Ovary (tissue), 9 donors: ENCODE measurements around the gene MT1HL1. TPM values are rescaled to one million over a fixed set of nuclear protein-coding genes. Genes with fewer than 3 reads are reported as not detected.

Source experiments
- DNase-seq, 5 donors: peaks; one replicate each; pipeline ENCODE4 v3.0.0-alpha.2; 2019 to 2020
- H3K27ac ChIP-seq, 2 donors: fragments of 200-600 bp; one replicate each; pipeline versions ENCODE4 v1.5.1 to v1.8.0; 2019 to 2022
- H3K27me3 ChIP-seq: fragments of 200-600 bp; one replicate; pipeline ENCODE4 v1.8.0; 2022
- H3K36me3 ChIP-seq: fragments of 200-600 bp; sonication (generic); one replicate; pipeline ENCODE4 v1.5.1; 2019
- H3K4me1 ChIP-seq: one replicate; pipeline ENCODE4 v1.8.1; 2013; ENCODE audit warnings: mild to moderate bottlenecking, moderate library complexity; ENCODE audit not compliant: insufficient read depth
- H3K4me3 ChIP-seq: fragments of 200-600 bp; sonication (generic); one replicate; pipeline ENCODE4 v1.5.1; 2017
- H3K9me3 ChIP-seq, 2 donors: fragments of 200-600 bp in 1 of 2; sonication (generic) in 1 of 2; one replicate each; pipeline versions ENCODE4 v1.5.1 to v1.8.1; 2013 to 2019; ENCODE audit warnings: mild to moderate bottlenecking in 1 of 2, moderate library complexity in 1 of 2
- CTCF ChIP-seq, 3 donors: fragments of 450-650 bp in 2 of 3; fragments of 200-600 bp in 1 of 3; IDR thresholded peaks; one replicate each; pipeline versions ENCODE4 v1.5.1 to v1.8.0; 2016 to 2022; ENCODE audit warnings: antibody characterized with exemption in 3 of 3, mild to moderate bottlenecking in 1 of 3
- EP300 ChIP-seq: sonication (generic); formaldehyde crosslinking; IDR thresholded peaks from one replicate; pipeline ENCODE4 v1.6.1; 2017; ENCODE audit warnings: antibody characterized with exemption
- POLR2A ChIP-seq: fragments of 450-650 bp; IDR thresholded peaks from one replicate; pipeline ENCODE4 v1.6.1; 2017; ENCODE audit warnings: antibody characterized with exemption, mild to moderate bottlenecking, moderate library complexity
- WGBS, 3 donors: extraction: QIAGEN DNeasy Blood & Tissue Kit in 1 of 3; methylation state at CpG; one replicate each; pipeline versions ENCODE4 v1.1.5 to v1.1.7; 2013 to 2017; 5-methylcytosine and 5-hydroxymethylcytosine counted together
- intact Hi-C, 4 donors: fragments of 100-400 bp; cut with DNase I; formaldehyde crosslinking; loops; one replicate each; pipeline versions ENCODE4 v1.11.0 to v1.15.1; 2022 to 2023
- polyA plus RNA-seq, 2 donors: library from polyadenylated mRNA; stranded (reverse); fragments of 200-250 nt in 1 of 2; fragments of 350-450 nt in 1 of 2; fragmentation: Illumina TruSeq in 1 of 2; extraction: RNeasy Lipid Tissue Mini Kit (QIAGEN cat#74804) in 1 of 2; gene quantifications; one replicate each; pipeline ENCODE4 v1.2.3, GENCODE V29; 2013 to 2014
- total RNA-seq, 7 donors: library from RNA; depleted of rRNA in 2 of 7; stranded (reverse); fragments of >200 nt in 2 of 7; fragmentation: NEBNext Ultra II Directional in 3 of 7; extraction: Animal tissue kit (Norgen Biotek cat#: 25700) in 3 of 7; gene quantifications; one replicate each; pipeline versions ENCODE4 v1.1.0 to v1.2.4, GENCODE V29; 2016 to 2023
- donor health status: DM: no; HTN: no; CAD: no; lungs with moderate emphysema.
- donor health status: DM: no; HTN: no; CAD: no.
- donor health status: Bipolar disorder and iron deficiency.
- donor health status: DM: yes; HTN: yes; CAD: no.
- donor health status: DM: no; HTN: no; CAD: no.
- donor health status: DM: yes; HTN: yes; CAD: no.

Gene MT1HL1
- total and polyA plus RNA-seq, 9 donors = not detected

- no peaks in the 10 kb centered on the region for H3K4me1 ChIP-seq
- WGBS, 3 donors = 58 to 70% (median 65%) methylated on average over 3 of the region's 3 CpGs
- no peak for TF ChIP-seq EP300
- no peak for TF ChIP-seq CTCF (IDR thresholded peaks at IDR 0.05)
- TF ChIP-seq POLR2A = no peak
- no peaks in the 10 kb centered on the region for H3K9me3 ChIP-seq
- no peak overlapping the region for H3K4me3 ChIP-seq
- intact Hi-C loops = no loop called here
- H3K27ac ChIP-seq = no peak overlapping the region
- no peak for DNase-seq
- no peaks in the 10 kb centered on the region for H3K27me3 ChIP-seq
- no peaks in the 10 kb centered on the region for H3K36me3 ChIP-seq
Measured at GRCh38 chr1:237011432-237011831, 7.2 kb upstream of the MT1HL1 start.

GRCh38 chr1:237009611-237010010 is 5.4 kb upstream of the MT1HL1 start:
- Histone ChIP-seq H3K4me1 (no peaks in the 10 kb centered on the region), H3K4me3 (no peak overlapping the region), H3K9me3 (no peaks in the 10 kb centered on the region), H3K36me3 (no peaks in the 10 kb centered on the region), H3K27me3 (no peaks in the 10 kb centered on the region), H3K27ac (no peak overlapping the region)
- no peak for DNase-seq
- TF ChIP-seq EP300 (no peak), CTCF (IDR thresholded peaks at IDR 0.05) (no peak)
- 90 to 97% (median 96%) methylated on average over 4 of the region's 4 CpGs for WGBS, 3 donors
- intact Hi-C loops = no loop called here

GRCh38 chr1:237007147-237007881 is 3.1 kb upstream of the MT1HL1 start:
- 75 to 81% (median 77%) methylated on average over 14 of the region's 14 CpGs for WGBS, 3 donors
- no peak overlapping the region for H3K27ac ChIP-seq
- intact Hi-C loops = no loop called here

GRCh38 chr1:237005674-237006073 is 1.4 kb upstream of the MT1HL1 start:
- Histone ChIP-seq H3K9me3 (no peaks in the 10 kb centered on the region), H3K4me1 (no peaks in the 10 kb centered on the region), H3K27ac (no peak overlapping the region), H3K27me3 (no peaks in the 10 kb centered on the region), H3K36me3 (no peaks in the 10 kb centered on the region), H3K4me3 (no peak overlapping the region)
- WGBS, 3 donors = 27 to 52% (median 46%) methylated on average over 4 of the region's 4 CpGs
- no peak for DNase-seq
- no peak for TF ChIP-seq POLR2A
- TF ChIP-seq CTCF (IDR thresholded peaks at IDR 0.05) = no peak
- no peak for TF ChIP-seq EP300
- intact Hi-C loops = no loop called here

More at GRCh38 chr1:237007147-237007881, 3.1 kb upstream of the MT1HL1 start:
- H3K9me3 ChIP-seq = no peaks in the 10 kb centered on the region
- H3K36me3 ChIP-seq = no peaks in the 10 kb centered on the region
- no peaks in the 10 kb centered on the region for H3K4me1 ChIP-seq
- no peaks in the 10 kb centered on the region for H3K27me3 ChIP-seq
- H3K4me3 ChIP-seq = no peak overlapping the region
- TF ChIP-seq EP300 = no peak
- TF ChIP-seq POLR2A = no peak
- DNase-seq = no peak

GRCh38 chr1:237003516-237003915 is 725 bp downstream of the MT1HL1 start:
- Histone ChIP-seq H3K9me3 (no peaks in the 10 kb centered on the region), H3K4me3 (no peak overlapping the region), H3K27ac (no peak overlapping the region), H3K36me3 (no peaks in the 10 kb centered on the region), H3K27me3 (no peaks in the 10 kb centered on the region), H3K4me1 (no peaks in the 10 kb centered on the region)
- no peak for DNase-seq
- intact Hi-C loops = no loop called here
- TF ChIP-seq POLR2A (no peak), EP300 (no peak), CTCF (IDR thresholded peaks at IDR 0.05) (no peak)
- WGBS, 3 donors = 74 to 80% (median 76%) methylated on average over 8 of the region's 8 CpGs
